HEK293 (cell line): Measurements from ENCODE around the gene COQ8B.

Experiments used
- GLIS2 ChIP-seq: fragments of 450-650 bp; formaldehyde crosslinking; IDR thresholded peaks from 2 replicates; pipeline ENCODE4 v1.5.1; 2016; ENCODE audit warnings: missing biosample characterization, missing genetic modification characterization
- INSM2 ChIP-seq: fragments of 450-650 bp; formaldehyde crosslinking; IDR thresholded peaks from 2 replicates; pipeline ENCODE4 v1.5.1; 2016; ENCODE audit warnings: missing biosample characterization, missing genetic modification characterization
- PRDM1 ChIP-seq: fragments of 450-650 bp; formaldehyde crosslinking; IDR thresholded peaks from 2 replicates; pipeline ENCODE4; 2016; ENCODE audit warnings: missing biosample characterization, missing genetic modification characterization
- SCRT1 ChIP-seq: fragments of 450-650 bp; formaldehyde crosslinking; IDR thresholded peaks from 2 replicates; pipeline ENCODE4 v1.5.1; 2016; ENCODE audit warnings: missing biosample characterization, missing genetic modification characterization, borderline replicate concordance
- ZBTB8A ChIP-seq: fragments of 450-650 bp; formaldehyde crosslinking; IDR thresholded peaks from 2 replicates; pipeline ENCODE4 v1.5.1; 2016; ENCODE audit warnings: missing biosample characterization, missing genetic modification characterization
- ZEB2 ChIP-seq: fragments of 450-650 bp; formaldehyde crosslinking; IDR thresholded peaks from 2 replicates; pipeline ENCODE4 v1.5.1; 2016; ENCODE audit warnings: missing biosample characterization, missing genetic modification characterization
- ZNF18 ChIP-seq: fragments of 450-650 bp; formaldehyde crosslinking; IDR thresholded peaks from 2 replicates; pipeline ENCODE4 v1.5.1; 2016; ENCODE audit warnings: missing biosample characterization, missing genetic modification characterization
- ZNF26 ChIP-seq: fragments of 450-650 bp; formaldehyde crosslinking; IDR thresholded peaks from 2 replicates; pipeline ENCODE4 v1.5.1; 2016; ENCODE audit warnings: missing biosample characterization, missing genetic modification characterization
- ZNF391 ChIP-seq: fragments of 450-650 bp; formaldehyde crosslinking; IDR thresholded peaks from 2 replicates; pipeline ENCODE4 v1.5.1; 2016; ENCODE audit warnings: low read depth, missing biosample characterization, missing genetic modification characterization, borderline replicate concordance
- ZNF394 ChIP-seq: fragments of 450-650 bp; formaldehyde crosslinking; IDR thresholded peaks from 2 replicates; pipeline ENCODE4 v1.5.1; 2016; ENCODE audit warnings: missing biosample characterization, missing genetic modification characterization, mild to moderate bottlenecking, moderate library complexity, borderline replicate concordance
- ZNF600 ChIP-seq: fragments of 450-650 bp; formaldehyde crosslinking; IDR thresholded peaks from 2 replicates; pipeline ENCODE4 v1.5.1; 2016; ENCODE audit warnings: missing biosample characterization, missing genetic modification characterization
- ZNF610 ChIP-seq: fragments of 450-650 bp; formaldehyde crosslinking; IDR thresholded peaks from 2 replicates; pipeline ENCODE4 v1.5.1; 2016; ENCODE audit warnings: missing biosample characterization, missing genetic modification characterization, borderline replicate concordance
- ZNF623 ChIP-seq: fragments of 450-650 bp; formaldehyde crosslinking; IDR thresholded peaks from 2 replicates; pipeline ENCODE4 v1.5.1; 2016; ENCODE audit warnings: missing biosample characterization, missing genetic modification characterization
- ZNF629 ChIP-seq: fragments of 450-650 bp; formaldehyde crosslinking; IDR thresholded peaks from 2 replicates; pipeline ENCODE4 v1.5.1; 2017; ENCODE audit warnings: missing biosample characterization, missing genetic modification characterization
- ZNF664 ChIP-seq: fragments of 450-650 bp; formaldehyde crosslinking; IDR thresholded peaks from 2 replicates; pipeline ENCODE4 v1.5.1; 2016; ENCODE audit warnings: missing biosample characterization, missing genetic modification characterization
- ZNF692 ChIP-seq: fragments of 450-650 bp; formaldehyde crosslinking; IDR thresholded peaks from 2 replicates; pipeline ENCODE4 v1.5.1; 2016; ENCODE audit warnings: missing biosample characterization, missing genetic modification characterization
- ZNF791 ChIP-seq: fragments of 450-650 bp; formaldehyde crosslinking; IDR thresholded peaks from 2 replicates; pipeline ENCODE4 v1.5.1; 2016; ENCODE audit warnings: missing biosample characterization, missing genetic modification characterization
- TF ChIP-seq, protein P1 (sequence below): fragments of 450-650 bp; formaldehyde crosslinking; IDR thresholded peaks from 2 replicates; pipeline ENCODE4 v1.5.1; 2016; ENCODE audit warnings: missing biosample characterization, missing genetic modification characterization
- TF ChIP-seq, protein P2 (sequence below): sonication (generic); formaldehyde crosslinking; IDR thresholded peaks from 2 replicates; pipeline ENCODE4 v1.8.1; 2022; ENCODE audit warnings: mild to moderate bottlenecking, moderate library complexity, missing genetic modification reagents
- TF ChIP-seq, protein P3 (sequence below): fragments of 450-650 bp; formaldehyde crosslinking; IDR thresholded peaks from 2 replicates; pipeline ENCODE4 v1.5.1; 2016; ENCODE audit warnings: missing biosample characterization, missing genetic modification characterization
- TF ChIP-seq, protein P4 (sequence below): fragments of 450-650 bp; formaldehyde crosslinking; IDR thresholded peaks from 2 replicates; pipeline ENCODE4 v1.5.1; 2017; ENCODE audit warnings: missing biosample characterization, missing genetic modification characterization
- TF ChIP-seq, protein P5 (sequence below): fragments of 450-650 bp; formaldehyde crosslinking; IDR thresholded peaks from 2 replicates; pipeline ENCODE4 v1.5.1; 2017; ENCODE audit warnings: missing biosample characterization, missing genetic modification characterization

Gene COQ8B

GRCh38 chr19:40690693-40691420 lies 25.8 kb downstream of the COQ8B start (continued):
- TF ChIP-seq ZNF791 (no peak), ZNF26 (tag by site-specific recombination) (no peak), ZNF600 (tag by site-specific recombination) (peak; percentile 97), ZNF18 (tag by site-specific recombination) (peak; percentile 95), SCRT1 (tag by site-specific recombination) (peak; percentile 83), ZNF692 (peak; percentile 76; the same call in 1 of the 2 replicates), GLIS2 (peak; percentile 94), ZNF610 (tag by site-specific recombination) (no peak; the same call in 1 of the 2 replicates), ZNF664 (tag by site-specific recombination) (no peak), ZNF629 (tag by site-specific recombination) (peak; percentile 79), ZNF623 (no peak), ZNF394 (tag by site-specific recombination) (peak; percentile 51; the same call in 1 of the 2 replicates), ZNF391 (tag by site-specific recombination) (peak; percentile 61; the same call in 1 of the 2 replicates), INSM2 (tag by site-specific recombination) (peak; percentile 71), ZEB2 (tag by site-specific recombination) (peak; percentile 88), ZBTB8A (tag by site-specific recombination) (peak; percentile 95), PRDM1 (peak; percentile 82)
- TF ChIP-seq, protein P1, sequence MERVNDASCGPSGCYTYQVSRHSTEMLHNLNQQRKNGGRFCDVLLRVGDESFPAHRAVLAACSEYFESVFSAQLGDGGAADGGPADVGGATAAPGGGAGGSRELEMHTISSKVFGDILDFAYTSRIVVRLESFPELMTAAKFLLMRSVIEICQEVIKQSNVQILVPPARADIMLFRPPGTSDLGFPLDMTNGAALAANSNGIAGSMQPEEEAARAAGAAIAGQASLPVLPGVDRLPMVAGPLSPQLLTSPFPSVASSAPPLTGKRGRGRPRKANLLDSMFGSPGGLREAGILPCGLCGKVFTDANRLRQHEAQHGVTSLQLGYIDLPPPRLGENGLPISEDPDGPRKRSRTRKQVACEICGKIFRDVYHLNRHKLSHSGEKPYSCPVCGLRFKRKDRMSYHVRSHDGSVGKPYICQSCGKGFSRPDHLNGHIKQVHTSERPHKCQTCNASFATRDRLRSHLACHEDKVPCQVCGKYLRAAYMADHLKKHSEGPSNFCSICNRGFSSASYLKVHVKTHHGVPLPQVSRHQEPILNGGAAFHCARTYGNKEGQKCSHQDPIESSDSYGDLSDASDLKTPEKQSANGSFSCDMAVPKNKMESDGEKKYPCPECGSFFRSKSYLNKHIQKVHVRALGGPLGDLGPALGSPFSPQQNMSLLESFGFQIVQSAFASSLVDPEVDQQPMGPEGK = peak; percentile 97
- TF ChIP-seq, protein P2, sequence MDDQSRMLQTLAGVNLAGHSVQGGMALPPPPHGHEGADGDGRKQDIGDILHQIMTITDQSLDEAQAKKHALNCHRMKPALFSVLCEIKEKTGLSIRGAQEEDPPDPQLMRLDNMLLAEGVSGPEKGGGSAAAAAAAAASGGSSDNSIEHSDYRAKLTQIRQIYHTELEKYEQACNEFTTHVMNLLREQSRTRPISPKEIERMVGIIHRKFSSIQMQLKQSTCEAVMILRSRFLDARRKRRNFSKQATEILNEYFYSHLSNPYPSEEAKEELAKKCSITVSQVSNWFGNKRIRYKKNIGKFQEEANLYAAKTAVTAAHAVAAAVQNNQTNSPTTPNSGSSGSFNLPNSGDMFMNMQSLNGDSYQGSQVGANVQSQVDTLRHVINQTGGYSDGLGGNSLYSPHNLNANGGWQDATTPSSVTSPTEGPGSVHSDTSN (CRISPR knock-in tag) = no peak
- TF ChIP-seq, protein P3, sequence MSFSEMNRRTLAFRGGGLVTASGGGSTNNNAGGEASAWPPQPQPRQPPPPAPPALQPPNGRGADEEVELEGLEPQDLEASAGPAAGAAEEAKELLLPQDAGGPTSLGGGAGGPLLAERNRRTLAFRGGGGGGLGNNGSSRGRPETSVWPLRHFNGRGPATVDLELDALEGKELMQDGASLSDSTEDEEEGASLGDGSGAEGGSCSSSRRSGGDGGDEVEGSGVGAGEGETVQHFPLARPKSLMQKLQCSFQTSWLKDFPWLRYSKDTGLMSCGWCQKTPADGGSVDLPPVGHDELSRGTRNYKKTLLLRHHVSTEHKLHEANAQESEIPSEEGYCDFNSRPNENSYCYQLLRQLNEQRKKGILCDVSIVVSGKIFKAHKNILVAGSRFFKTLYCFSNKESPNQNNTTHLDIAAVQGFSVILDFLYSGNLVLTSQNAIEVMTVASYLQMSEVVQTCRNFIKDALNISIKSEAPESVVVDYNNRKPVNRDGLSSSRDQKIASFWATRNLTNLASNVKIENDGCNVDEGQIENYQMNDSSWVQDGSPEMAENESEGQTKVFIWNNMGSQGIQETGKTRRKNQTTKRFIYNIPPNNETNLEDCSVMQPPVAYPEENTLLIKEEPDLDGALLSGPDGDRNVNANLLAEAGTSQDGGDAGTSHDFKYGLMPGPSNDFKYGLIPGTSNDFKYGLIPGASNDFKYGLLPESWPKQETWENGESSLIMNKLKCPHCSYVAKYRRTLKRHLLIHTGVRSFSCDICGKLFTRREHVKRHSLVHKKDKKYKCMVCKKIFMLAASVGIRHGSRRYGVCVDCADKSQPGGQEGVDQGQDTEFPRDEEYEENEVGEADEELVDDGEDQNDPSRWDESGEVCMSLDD (tag by site-specific recombination) = peak; percentile 87
- TF ChIP-seq, protein P4, sequence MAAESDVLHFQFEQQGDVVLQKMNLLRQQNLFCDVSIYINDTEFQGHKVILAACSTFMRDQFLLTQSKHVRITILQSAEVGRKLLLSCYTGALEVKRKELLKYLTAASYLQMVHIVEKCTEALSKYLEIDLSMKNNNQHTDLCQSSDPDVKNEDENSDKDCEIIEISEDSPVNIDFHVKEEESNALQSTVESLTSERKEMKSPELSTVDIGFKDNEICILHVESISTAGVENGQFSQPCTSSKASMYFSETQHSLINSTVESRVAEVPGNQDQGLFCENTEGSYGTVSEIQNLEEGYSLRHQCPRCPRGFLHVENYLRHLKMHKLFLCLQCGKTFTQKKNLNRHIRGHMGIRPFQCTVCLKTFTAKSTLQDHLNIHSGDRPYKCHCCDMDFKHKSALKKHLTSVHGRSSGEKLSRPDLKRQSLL = no peak
- TF ChIP-seq, protein P5, sequence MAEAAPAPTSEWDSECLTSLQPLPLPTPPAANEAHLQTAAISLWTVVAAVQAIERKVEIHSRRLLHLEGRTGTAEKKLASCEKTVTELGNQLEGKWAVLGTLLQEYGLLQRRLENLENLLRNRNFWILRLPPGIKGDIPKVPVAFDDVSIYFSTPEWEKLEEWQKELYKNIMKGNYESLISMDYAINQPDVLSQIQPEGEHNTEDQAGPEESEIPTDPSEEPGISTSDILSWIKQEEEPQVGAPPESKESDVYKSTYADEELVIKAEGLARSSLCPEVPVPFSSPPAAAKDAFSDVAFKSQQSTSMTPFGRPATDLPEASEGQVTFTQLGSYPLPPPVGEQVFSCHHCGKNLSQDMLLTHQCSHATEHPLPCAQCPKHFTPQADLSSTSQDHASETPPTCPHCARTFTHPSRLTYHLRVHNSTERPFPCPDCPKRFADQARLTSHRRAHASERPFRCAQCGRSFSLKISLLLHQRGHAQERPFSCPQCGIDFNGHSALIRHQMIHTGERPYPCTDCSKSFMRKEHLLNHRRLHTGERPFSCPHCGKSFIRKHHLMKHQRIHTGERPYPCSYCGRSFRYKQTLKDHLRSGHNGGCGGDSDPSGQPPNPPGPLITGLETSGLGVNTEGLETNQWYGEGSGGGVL (tag by site-specific recombination) = peak; percentile 93
